ENCODE measurements around the gene VPREB1. TPM values are rescaled to one million over a fixed set of nuclear protein-coding genes. Genes with fewer than 3 reads are reported as not detected.

VPREB1 gene, protein sequence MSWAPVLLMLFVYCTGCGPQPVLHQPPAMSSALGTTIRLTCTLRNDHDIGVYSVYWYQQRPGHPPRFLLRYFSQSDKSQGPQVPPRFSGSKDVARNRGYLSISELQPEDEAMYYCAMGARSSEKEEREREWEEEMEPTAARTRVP
- not detected for total RNA-seq
- not detected for polyA plus RNA-seq (2013, experiment 1 of 2)
- polyA plus RNA-seq (2013, experiment 2 of 2), result not detected
- long read RNA-seq, experiment 1, result 0 reads
- long read RNA-seq, experiment 2, result 0 reads
- long read RNA-seq, experiment 3, result 0 reads
- long read RNA-seq, experiment 4, result 0 reads

DNA sequence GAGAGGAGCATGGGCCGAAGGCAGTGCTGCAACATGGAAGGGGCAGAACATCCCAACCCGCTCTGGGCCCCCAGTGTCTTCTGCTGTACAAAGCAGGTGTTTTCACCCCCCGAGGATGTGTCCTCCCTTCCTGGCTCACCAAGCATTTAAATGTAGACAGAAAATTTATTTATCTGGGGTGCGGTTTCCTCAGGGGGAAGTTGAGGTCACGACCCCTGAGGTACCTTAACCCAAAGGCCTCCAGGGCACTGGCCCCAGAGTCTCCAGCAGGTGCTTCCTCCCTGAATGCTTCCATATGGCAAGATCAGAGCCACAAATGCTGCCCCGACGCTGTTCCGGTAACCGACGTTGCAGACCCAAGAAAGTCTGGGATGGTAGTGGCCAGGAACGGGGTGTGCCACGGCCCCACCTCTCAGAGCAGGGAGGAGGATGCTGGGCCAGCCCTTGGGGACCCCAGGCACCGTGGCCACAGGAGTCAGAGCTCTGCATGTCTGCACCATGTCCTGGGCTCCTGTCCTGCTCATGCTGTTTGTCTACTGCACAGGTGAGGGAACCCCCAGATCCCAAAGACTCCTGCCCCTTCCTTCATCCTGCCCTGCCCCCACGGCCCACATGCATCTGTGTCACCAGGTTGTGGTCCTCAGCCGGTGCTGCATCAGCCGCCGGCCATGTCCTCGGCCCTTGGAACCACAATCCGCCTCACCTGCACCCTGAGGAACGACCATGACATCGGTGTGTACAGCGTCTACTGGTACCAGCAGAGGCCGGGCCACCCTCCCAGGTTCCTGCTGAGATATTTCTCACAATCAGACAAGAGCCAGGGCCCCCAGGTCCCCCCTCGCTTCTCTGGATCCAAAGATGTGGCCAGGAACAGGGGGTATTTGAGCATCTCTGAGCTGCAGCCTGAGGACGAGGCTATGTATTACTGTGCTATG is at the start of gene VPREB1:
Gene VPREB1, plus strand, starts transcription at position 471 of the 935 bp plus-strand sequence. Its CDS starts 28 bp downstream, at position 499.
- Mint-ChIP-seq H3K27me3 (ENCODE audit: insufficient read depth) (peaks cover 100% of the 10 kb centered on the region), H3K9me3 (peaks cover 2% of the 10 kb centered on the region), H3K36me3 (ENCODE audit: low read depth) (no peaks in the 10 kb centered on the region), H3K4me3 (no peak within 1 kb of the TSS), H3K27ac (no peak within 1 kb of the TSS), H3K4me1 (no peaks in the 10 kb centered on the region)
- no peak within 1 kb of the TSS for H3K27ac ChIP-seq (ENCODE audit: low read depth, low read length)
- peaks cover 90% of the 10 kb centered on the region for H3K27me3 ChIP-seq (ENCODE audit: control insufficient read depth, insufficient read depth, low read length, poor library complexity, severe bottlenecking)
- TF ChIP-seq, protein P1, sequence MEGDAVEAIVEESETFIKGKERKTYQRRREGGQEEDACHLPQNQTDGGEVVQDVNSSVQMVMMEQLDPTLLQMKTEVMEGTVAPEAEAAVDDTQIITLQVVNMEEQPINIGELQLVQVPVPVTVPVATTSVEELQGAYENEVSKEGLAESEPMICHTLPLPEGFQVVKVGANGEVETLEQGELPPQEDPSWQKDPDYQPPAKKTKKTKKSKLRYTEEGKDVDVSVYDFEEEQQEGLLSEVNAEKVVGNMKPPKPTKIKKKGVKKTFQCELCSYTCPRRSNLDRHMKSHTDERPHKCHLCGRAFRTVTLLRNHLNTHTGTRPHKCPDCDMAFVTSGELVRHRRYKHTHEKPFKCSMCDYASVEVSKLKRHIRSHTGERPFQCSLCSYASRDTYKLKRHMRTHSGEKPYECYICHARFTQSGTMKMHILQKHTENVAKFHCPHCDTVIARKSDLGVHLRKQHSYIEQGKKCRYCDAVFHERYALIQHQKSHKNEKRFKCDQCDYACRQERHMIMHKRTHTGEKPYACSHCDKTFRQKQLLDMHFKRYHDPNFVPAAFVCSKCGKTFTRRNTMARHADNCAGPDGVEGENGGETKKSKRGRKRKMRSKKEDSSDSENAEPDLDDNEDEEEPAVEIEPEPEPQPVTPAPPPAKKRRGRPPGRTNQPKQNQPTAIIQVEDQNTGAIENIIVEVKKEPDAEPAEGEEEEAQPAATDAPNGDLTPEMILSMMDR (conservative IDR thresholded peaks at IDR 0.05), result no peak
- no peak for DNase-seq
- WGBS, 2 experiments (ENCODE audit: insufficient coverage in 1 of 2, insufficient read length in 1 of 2), result 77 to 79% methylated on average over 13 to 25 of the region's 25 CpGs
- H3K36me3 ChIP-seq (ENCODE audit: control insufficient read depth, insufficient read depth, low read length), result no peaks in the 10 kb centered on the region
- H3K4me3 ChIP-seq (ENCODE audit: low read length), result no peak within 1 kb of the TSS
- no peaks in the 10 kb centered on the region for H3K9me3 ChIP-seq (ENCODE audit: control insufficient read depth, low read length)
- no peak within 1 kb of the TSS for H3K9ac ChIP-seq (ENCODE audit: extremely low read depth, low read length, poor library complexity, severe bottlenecking)
- no peaks in the 10 kb centered on the region for H3K4me1 ChIP-seq (ENCODE audit: control insufficient read depth, insufficient read depth, low read length)

DNA sequence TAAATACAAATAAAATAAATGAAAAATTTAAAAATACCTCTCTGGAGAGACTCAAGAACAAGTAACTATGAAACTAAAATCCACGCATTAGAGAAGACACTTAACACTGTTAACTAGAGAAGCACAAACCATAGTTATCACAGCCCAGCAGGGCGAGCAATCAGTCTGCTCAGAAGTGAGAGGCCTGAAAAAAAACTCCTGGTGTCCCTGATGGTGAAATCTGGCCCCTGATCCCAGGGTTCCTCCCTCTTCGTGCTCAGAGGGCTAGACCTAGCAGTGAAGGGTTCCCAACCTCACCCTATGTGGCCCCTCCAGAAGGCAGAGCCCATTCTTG is 49.7 kb upstream of the VPREB1 start:
- H3K27me3 Mint-ChIP-seq (ENCODE audit: insufficient read depth), result peaks cover 96% of the 10 kb centered on the region
- H3K27me3 ChIP-seq (ENCODE audit: control insufficient read depth, insufficient read depth, low read length, poor library complexity, severe bottlenecking), result peaks cover 59% of the 10 kb centered on the region

DNA sequence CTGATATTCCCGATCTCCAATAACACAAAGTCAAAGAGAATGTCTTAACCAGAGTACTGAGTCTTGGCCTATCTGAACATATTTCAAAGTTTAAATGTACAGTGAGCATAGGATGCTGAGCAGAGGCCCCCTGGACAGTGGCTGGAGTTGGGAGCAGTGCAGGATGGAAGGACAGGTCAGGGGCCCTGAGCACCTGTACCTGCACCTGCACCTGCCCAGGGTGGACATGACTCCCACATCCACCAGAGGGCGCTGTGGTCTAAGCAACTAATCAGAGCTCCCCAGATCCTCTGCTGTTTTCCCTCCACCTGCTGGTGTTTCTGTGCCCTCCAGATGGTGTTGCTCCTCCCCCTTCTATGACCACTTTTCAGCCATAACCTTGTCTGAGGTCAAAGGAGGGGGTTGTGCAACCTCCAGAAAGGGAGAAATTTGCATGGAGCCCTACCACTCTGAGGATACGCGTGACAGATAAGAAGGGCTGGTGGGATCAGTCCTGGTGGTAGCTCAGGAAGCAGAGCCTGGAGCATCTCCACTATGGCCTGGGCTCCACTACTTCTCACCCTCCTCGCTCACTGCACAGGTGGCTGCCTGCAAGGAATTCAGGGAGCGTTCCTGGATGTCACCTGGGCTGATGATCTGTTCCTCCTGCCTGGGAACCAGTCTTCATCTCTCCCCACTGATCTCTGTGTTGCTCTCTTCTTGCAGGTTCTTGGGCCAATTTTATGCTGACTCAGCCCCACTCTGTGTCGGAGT is 49.1 kb upstream of the VPREB1 start:
- H3K4me3 ChIP-seq (ENCODE audit: low read length), result no peak overlapping the region

More for the DNA sequence above, 49.7 kb upstream of the VPREB1 start:
- Mint-ChIP-seq H3K4me3 (no peak overlapping the region), H3K36me3 (ENCODE audit: low read depth) (no peaks in the 10 kb centered on the region), H3K27ac (no peak overlapping the region), H3K4me1 (no peaks in the 10 kb centered on the region), H3K9me3 (peaks cover 2% of the 10 kb centered on the region)
- no peak for DNase-seq
- Histone ChIP-seq H3K9me3 (ENCODE audit: control insufficient read depth, low read length) (no peaks in the 10 kb centered on the region), H3K9ac (ENCODE audit: extremely low read depth, low read length, poor library complexity, severe bottlenecking) (no peak overlapping the region), H3K4me3 (ENCODE audit: low read length) (no peak overlapping the region), H3K27ac (ENCODE audit: low read depth, low read length) (no peak overlapping the region), H3K4me1 (ENCODE audit: control insufficient read depth, insufficient read depth, low read length) (no peaks in the 10 kb centered on the region), H3K36me3 (ENCODE audit: control insufficient read depth, insufficient read depth, low read length) (no peaks in the 10 kb centered on the region)
- WGBS, 2 experiments (ENCODE audit: insufficient coverage in 1 of 2, insufficient read length in 1 of 2), result 33 to 36% methylated on average over 3 of the region's 3 CpGs
- TF ChIP-seq, protein P1 (conservative IDR thresholded peaks at IDR 0.05), result no peak

More for the DNA sequence above, 49.1 kb upstream of the VPREB1 start:
- Mint-ChIP-seq H3K27ac (no peak overlapping the region), H3K4me1 (no peaks in the 10 kb centered on the region), H3K36me3 (ENCODE audit: low read depth) (no peaks in the 10 kb centered on the region), H3K27me3 (ENCODE audit: insufficient read depth) (peaks cover 96% of the 10 kb centered on the region), H3K4me3 (no peak overlapping the region), H3K9me3 (no peaks in the 10 kb centered on the region)
- Histone ChIP-seq H3K27me3 (ENCODE audit: control insufficient read depth, insufficient read depth, low read length, poor library complexity, severe bottlenecking) (peaks cover 60% of the 10 kb centered on the region), H3K9ac (ENCODE audit: extremely low read depth, low read length, poor library complexity, severe bottlenecking) (no peak overlapping the region), H3K36me3 (ENCODE audit: control insufficient read depth, insufficient read depth, low read length) (no peaks in the 10 kb centered on the region), H3K9me3 (ENCODE audit: control insufficient read depth, low read length) (no peaks in the 10 kb centered on the region), H3K27ac (ENCODE audit: low read depth, low read length) (no peak overlapping the region), H3K4me1 (ENCODE audit: control insufficient read depth, insufficient read depth, low read length) (no peaks in the 10 kb centered on the region)
- TF ChIP-seq, protein P1 (conservative IDR thresholded peaks at IDR 0.05), result peak; percentile 95
- WGBS, 2 experiments (ENCODE audit: insufficient coverage in 1 of 2, insufficient read length in 1 of 2), result 71% methylated on average over 5 to 7 of the region's 7 CpGs
- peak; percentile 98 for DNase-seq
